Heart left ventricle (tissue), 13 donors: ENCODE data around the gene IGFBP1.

Source experiments
- POLR2A ChIP-seq, 2 donors: fragments of 450-650 bp; IDR thresholded peaks; one replicate each; pipeline ENCODE4 v1.6.1; 2017; ENCODE audit warnings: antibody characterized with exemption in 2 of 2, mild to moderate bottlenecking in 2 of 2, moderate library complexity in 2 of 2
- TF ChIP-seq, protein P1 (sequence below), 12 donors: fragments of 200-600 bp; sonication (generic) in 4 of 12; IDR thresholded peaks; one replicate each; pipeline versions ENCODE4 v1.5.0 to v1.8.0; 2018 to 2022; ENCODE audit warnings: antibody characterized with exemption in 12 of 12, mild to moderate bottlenecking in 5 of 12
- donor health status: ischemic (EF 13 %, LVEDD 7.1; RV severe dilation, severe dysfunction).
- donor health status: DM: no; HTN: yes; CAD: no.
- donor health status: DM: no; HTN: no; CAD: no.
- donor health status: ischemic (EF 25% LVEDD 6.9; RV normal size, moderate dysfunction).
- donor health status: ischemic (EF 25% LVEDD 5.7; RV mildly dilated, moderate dysfunction).
- donor health status: ischemic (EF 35%, LVEDD 5.7; RV mildly dilated, moderate dysfunction).
- donor health status: nonischemic (EF 11% LVEDD 7.7; RV severe dilation, severe dysfunction).
- donor health status: DM: yes; HTN: yes; CAD: no.
- donor health status: PGD.
- donor health status: ischemic (EF 29% LVEDD 5.4; RV normal size, mild dysfunction).
- donor health status: nonischemic (EF 23%, LVEDD 6.1; RV moderate dilation, normal function).

DNA sequence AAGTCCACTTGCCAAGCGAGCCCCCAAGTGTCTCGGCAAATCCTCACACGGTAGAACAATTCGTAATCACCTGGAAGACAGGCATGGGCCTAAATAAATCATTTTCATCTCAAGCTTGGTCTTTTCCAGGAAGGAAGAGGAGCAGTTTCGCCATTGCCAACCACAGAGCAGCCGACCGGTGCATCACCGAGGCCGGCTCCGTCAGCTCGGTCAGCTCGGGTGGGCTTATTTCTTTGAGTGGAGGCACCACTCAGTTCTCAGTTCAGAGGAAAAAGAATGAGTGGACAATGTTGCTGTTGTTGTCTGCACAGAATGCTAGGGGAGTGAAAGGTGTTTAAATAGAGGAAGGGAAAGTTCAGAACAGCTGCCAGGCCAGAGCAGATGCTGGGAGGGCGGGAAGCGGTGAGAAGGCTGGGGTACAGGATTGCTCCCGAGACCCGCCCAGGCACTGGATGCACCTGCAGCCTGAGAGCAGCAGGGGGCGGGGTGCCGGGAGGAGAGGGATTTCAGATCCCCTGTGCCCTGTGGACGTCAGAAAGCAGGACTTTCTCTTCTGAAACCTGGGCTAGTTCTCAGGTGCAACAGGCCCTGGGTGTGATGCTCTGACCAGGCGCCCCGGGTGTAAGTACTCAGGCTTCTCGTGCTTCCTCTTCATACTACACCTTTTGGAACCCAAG lies 50.5 kb downstream of the IGFBP1 start:
- TF ChIP-seq, protein P1, sequence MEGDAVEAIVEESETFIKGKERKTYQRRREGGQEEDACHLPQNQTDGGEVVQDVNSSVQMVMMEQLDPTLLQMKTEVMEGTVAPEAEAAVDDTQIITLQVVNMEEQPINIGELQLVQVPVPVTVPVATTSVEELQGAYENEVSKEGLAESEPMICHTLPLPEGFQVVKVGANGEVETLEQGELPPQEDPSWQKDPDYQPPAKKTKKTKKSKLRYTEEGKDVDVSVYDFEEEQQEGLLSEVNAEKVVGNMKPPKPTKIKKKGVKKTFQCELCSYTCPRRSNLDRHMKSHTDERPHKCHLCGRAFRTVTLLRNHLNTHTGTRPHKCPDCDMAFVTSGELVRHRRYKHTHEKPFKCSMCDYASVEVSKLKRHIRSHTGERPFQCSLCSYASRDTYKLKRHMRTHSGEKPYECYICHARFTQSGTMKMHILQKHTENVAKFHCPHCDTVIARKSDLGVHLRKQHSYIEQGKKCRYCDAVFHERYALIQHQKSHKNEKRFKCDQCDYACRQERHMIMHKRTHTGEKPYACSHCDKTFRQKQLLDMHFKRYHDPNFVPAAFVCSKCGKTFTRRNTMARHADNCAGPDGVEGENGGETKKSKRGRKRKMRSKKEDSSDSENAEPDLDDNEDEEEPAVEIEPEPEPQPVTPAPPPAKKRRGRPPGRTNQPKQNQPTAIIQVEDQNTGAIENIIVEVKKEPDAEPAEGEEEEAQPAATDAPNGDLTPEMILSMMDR (IDR thresholded peaks at IDR 0.05) = peak in 2 of 12 donors; percentile 3 to 25
- TF ChIP-seq POLR2A (IDR thresholded peaks at IDR 0.05) = no peak
